Esophagus squamous epithelium (tissue), 4 donors: ENCODE data around the gene ERC2.

Experiments used
- CTCF ChIP-seq, 6 experiments: fragments of 450-650 bp in 4 of 6; fragments of 200-600 bp in 2 of 6; sonication (generic) in 2 of 6; IDR thresholded peaks; one replicate each; pipeline ENCODE4 v1.5.1; 2016 to 2019; ENCODE audit warnings: antibody characterized with exemption in 6 of 6, mild to moderate bottlenecking in 4 of 6, moderate library complexity in 4 of 6
- POLR2A ChIP-seq, 4 donors: fragments of 450-650 bp; IDR thresholded peaks; one replicate each; pipeline ENCODE4 v1.6.1; 2017; ENCODE audit warnings: antibody characterized with exemption in 4 of 4, mild to moderate bottlenecking in 4 of 4, moderate library complexity in 3 of 4

- TF ChIP-seq POLR2A (IDR thresholded peaks at IDR 0.05) (no peak), CTCF (IDR thresholded peaks at IDR 0.05) (no peak)
Observed at GRCh38 chr3:55518451-55518850, 949.8 kb downstream of the ERC2 start.
